ENCODE measurements around the gene RAB3B. TPM values are rescaled to one million over a fixed set of nuclear protein-coding genes. Genes with fewer than 3 reads are reported as not detected.

RAB3B gene
- total and polyA plus RNA-seq, 2 of the 4 experiments (the other 2 are of a cell fraction), result 33.6 to 78.5 TPM

GRCh38 chr1:51859735-51860134 is 130.8 kb downstream of the RAB3B start:
- H3K23ac ChIP-seq (ENCODE audit: low read depth, low read length), result no peak overlapping the region
- H2BK15ac ChIP-seq (ENCODE audit: low read depth, low read length), result no peak overlapping the region
- H2AK9ac ChIP-seq (replicated peaks; ENCODE audit: low read depth, low read length, poor library complexity), result no peak overlapping the region
- no peaks in the 10 kb centered on the region for H3K4me1 ChIP-seq (ENCODE audit: control insufficient read depth, insufficient read depth, low read length)
- no peaks in the 10 kb centered on the region for H3K9me3 ChIP-seq (ENCODE audit: control insufficient read depth, insufficient read depth, low read length)
- DNase-seq, result no peak
- in situ Hi-C loops (cut with MboI; ENCODE audit: low sequenced_read_pairs), result no loop called here
- peaks cover 36% of the 10 kb centered on the region for H4K20me1 ChIP-seq (ENCODE audit: insufficient read depth, low read length)
- no peaks in the 10 kb centered on the region for H3K27me3 ChIP-seq (ENCODE audit: control insufficient read depth, insufficient read depth, low read length)
- H4K5ac ChIP-seq (ENCODE audit: low read depth, low read length), result no peak overlapping the region
- no peak overlapping the region for H3K27ac ChIP-seq (ENCODE audit: insufficient read depth, low read length)
- no peak overlapping the region for H4K91ac ChIP-seq (ENCODE audit: insufficient read depth, low read depth, low read length)
- H3K4ac ChIP-seq (ENCODE audit: low read depth, low read length), result no peak overlapping the region
- no TSS peak for BruUV-seq (replicated peaks)
- H3K14ac ChIP-seq (replicated peaks; ENCODE audit: low read depth, low read length), result no peak overlapping the region
- CTCF ChIA-PET, result no interaction called here
- no CpG with 5 or more reads among the region's 2 CpGs for WGBS, 2 experiments (ENCODE audit: extremely low coverage in 2 of 2, insufficient read length in 1 of 2)
- no peak overlapping the region for H2AFZ ChIP-seq (replicated peaks; ENCODE audit: low read length, poor library complexity)
- H3K18ac ChIP-seq (ENCODE audit: low read depth, low read length), result no peak overlapping the region
- no peak overlapping the region for H3K4me2 ChIP-seq (ENCODE audit: low read depth, low read length)
- no peak for ATAC-seq (ENCODE audit: low read depth)
- dilution Hi-C loops (cut with HindIII; ENCODE audit: low sequenced_read_pairs, unreplicated experiment), result no loop called here
- H3K56ac ChIP-seq (ENCODE audit: extremely low read depth, insufficient read depth, low read length), result no peak overlapping the region
- intact Hi-C loops (cut with micrococcal nuclease), result no loop called here
- TF ChIP-seq CHD1 (IDR thresholded peaks at IDR 0.05; ENCODE audit: low read depth, low read length) (no peak), RAD21 (IDR thresholded peaks at IDR 0.05; ENCODE audit: low read length) (no peak), SMC3 (IDR thresholded peaks at IDR 0.05; ENCODE audit: low read depth, low read length) (no peak), MAZ (IDR thresholded peaks at IDR 0.05; ENCODE audit: borderline replicate concordance, low read depth, low read length) (no peak), ELK1 (IDR thresholded peaks at IDR 0.05; ENCODE audit: borderline replicate concordance, low read depth, low read length) (no peak), MAFK (IDR thresholded peaks at IDR 0.05; ENCODE audit: low read depth, low read length) (no peak), MXI1 (IDR thresholded peaks at IDR 0.05; ENCODE audit: borderline replicate concordance, low read depth, low read length) (no peak), POLR2A (IDR thresholded peaks at IDR 0.05; ENCODE audit: low read depth, low read length) (no peak), RCOR1 (IDR thresholded peaks at IDR 0.05; ENCODE audit: insufficient replicate concordance, low read length) (no peak), CEBPB (IDR thresholded peaks at IDR 0.05; ENCODE audit: low read depth, low read length) (no peak), BHLHE40 (IDR thresholded peaks at IDR 0.05; ENCODE audit: low read depth, low read length) (no peak), CTCF (conservative IDR thresholded peaks at IDR 0.05; ENCODE audit: low read depth, low read length) (no peak), USF2 (IDR thresholded peaks at IDR 0.05; ENCODE audit: low read depth, low read length) (no peak), NFE2L2 (IDR thresholded peaks at IDR 0.05; ENCODE audit: low read depth, low read length) (no peak), RFX5 (IDR thresholded peaks at IDR 0.05; ENCODE audit: low read depth, low read length) (no peak)
- H2BK5ac ChIP-seq (ENCODE audit: low read depth, low read length, poor library complexity, severe bottlenecking), result no peak overlapping the region
- H3K36me3 ChIP-seq (ENCODE audit: control insufficient read depth, insufficient read depth, low read length), result peaks cover 2% of the 10 kb centered on the region; the same call in 1 of the 2 replicates
- H2AK5ac ChIP-seq (ENCODE audit: low read depth, low read length), result no peak overlapping the region
- H3K4me3 ChIP-seq (ENCODE audit: insufficient read depth, low read depth, low read length), result no peak overlapping the region
- POLR2A ChIA-PET (ENCODE audit: unreplicated experiment), result no interaction called here
- H3K79me1 ChIP-seq (ENCODE audit: low read depth in 1 of 2, low read length in 2 of 2), result peaks cover 42 to 67% of the 10 kb centered on the region in 2 experiments
- H2BK120ac ChIP-seq (ENCODE audit: low read depth, low read length), result no peak overlapping the region
- no peak overlapping the region for H4K8ac ChIP-seq (ENCODE audit: low read depth in 2 of 2, low read length in 2 of 2)
- H2BK20ac ChIP-seq (ENCODE audit: low read depth, low read length), result no peak overlapping the region
- no peak overlapping the region for H3K9ac ChIP-seq (ENCODE audit: low read depth, low read length)
- peaks cover 6% of the 10 kb centered on the region for H3K9me1 ChIP-seq (ENCODE audit: insufficient read depth, low read length)

Data from IMR-90 (cell line).